IPS-18a (cell line): ENCODE measurements around the gene SYNJ2BP.
"Not testable (repeated sequence)": the region's sequence is repeated elsewhere in the genome, so short reads cannot be mapped to it uniquely, and the experiment has no call there.

Source experiments
- H3K27ac ChIP-seq: one replicate; pipeline ENCODE4 v1.5.1; 2013; ENCODE audit warnings: low read length
- H3K27me3 ChIP-seq: one replicate; pipeline ENCODE4 v1.6.1; 2013; ENCODE audit warnings: mild to moderate bottlenecking, low read length; ENCODE audit not compliant: control insufficient read depth, insufficient read depth
- H3K36me3 ChIP-seq: one replicate; pipeline ENCODE4 v1.6.1; 2013; ENCODE audit warnings: low read depth, low read length; ENCODE audit not compliant: control insufficient read depth
- H3K4me1 ChIP-seq: one replicate; pipeline ENCODE4 v1.6.1; 2013; ENCODE audit warnings: low read depth, low read length; ENCODE audit not compliant: control insufficient read depth
- H3K4me3 ChIP-seq: one replicate; pipeline ENCODE4 v1.5.1; 2013; ENCODE audit warnings: low read length
- H3K9ac ChIP-seq: one replicate; pipeline ENCODE4 v1.6.1; 2013; ENCODE audit warnings: mild to moderate bottlenecking, low read length, moderate library complexity
- H3K9me3 ChIP-seq: one replicate; pipeline ENCODE4 v1.6.1; 2013; ENCODE audit warnings: low read depth, low read length; ENCODE audit not compliant: control insufficient read depth

SYNJ2BP gene

GRCh38 chr14:70416725-70417349, at the start of gene SYNJ2BP:
SYNJ2BP (minus strand) TSS chr14:70417090; CDS start chr14:70416963, 127 bp downstream.
- Histone ChIP-seq H3K27ac (peak within 1 kb of the TSS; percentile 19), H3K36me3 (peaks cover 3% of the 10 kb centered on the region), H3K27me3 (no peaks in the 10 kb centered on the region), H3K9me3 (no peaks in the 10 kb centered on the region), H3K9ac (peak within 1 kb of the TSS; percentile 74), H3K4me3 (peak within 1 kb of the TSS; percentile 88), H3K4me1 (peaks cover 10% of the 10 kb centered on the region)

GRCh38 chr14:70454731-70455130, 37.8 kb upstream of the SYNJ2BP start:
- Histone ChIP-seq H3K9ac (no peak overlapping the region), H3K27ac (no peak overlapping the region), H3K27me3 (no peaks in the 10 kb centered on the region), H3K36me3 (no peaks in the 10 kb centered on the region), H3K4me3 (no peak overlapping the region), H3K4me1 (no peaks in the 10 kb centered on the region), H3K9me3 (no peaks in the 10 kb centered on the region)

GRCh38 chr14:70451874-70452273, 35.0 kb upstream of the SYNJ2BP start, which contains the start of gene ADAM21:
ADAM21 (plus strand) TSS chr14:70452174; CDS start chr14:70457500, 5,326 bp downstream.
- Histone ChIP-seq H3K36me3 (no peaks in the 10 kb centered on the region), H3K27me3 (no peaks in the 10 kb centered on the region), H3K27ac (no peak within 1 kb of the TSS), H3K9ac (no peak within 1 kb of the TSS), H3K4me3 (no peak within 1 kb of the TSS), H3K4me1 (no peaks in the 10 kb centered on the region), H3K9me3 (no peaks in the 10 kb centered on the region)

- peaks cover 24% of the 10 kb centered on the region for H3K9me3 ChIP-seq
- no peak overlapping the region for H3K4me3 ChIP-seq
- H3K27ac ChIP-seq: no peak overlapping the region
- no peaks in the 10 kb centered on the region for H3K36me3 ChIP-seq
- no peak overlapping the region for H3K9ac ChIP-seq
- H3K27me3 ChIP-seq: no peaks in the 10 kb centered on the region
- H3K4me1 ChIP-seq: no peaks in the 10 kb centered on the region
Measured at GRCh38 chr14:70448633-70449340, 31.9 kb upstream of the SYNJ2BP start.

- no peaks in the 10 kb centered on the region for H3K4me1 ChIP-seq
- no peak overlapping the region for H3K9ac ChIP-seq
- no peak overlapping the region for H3K4me3 ChIP-seq
- peaks cover 43% of the 10 kb centered on the region for H3K9me3 ChIP-seq
- H3K36me3 ChIP-seq: no peaks in the 10 kb centered on the region
- no peaks in the 10 kb centered on the region for H3K27me3 ChIP-seq
- H3K27ac ChIP-seq: no peak overlapping the region
Measured at GRCh38 chr14:70442750-70443149, 25.9 kb upstream of the SYNJ2BP start.

GRCh38 chr14:70441641-70442040, 24.8 kb upstream of the SYNJ2BP start:
- no peak overlapping the region for H3K9ac ChIP-seq
- no peaks in the 10 kb centered on the region for H3K4me1 ChIP-seq
- H3K4me3 ChIP-seq: no peak overlapping the region
- no peaks in the 10 kb centered on the region for H3K36me3 ChIP-seq
- H3K27ac ChIP-seq: no peak overlapping the region
- H3K27me3 ChIP-seq: no peaks in the 10 kb centered on the region
- peaks cover 54% of the 10 kb centered on the region for H3K9me3 ChIP-seq

GRCh38 chr14:70436867-70437266, 20.0 kb upstream of the SYNJ2BP start:
- Histone ChIP-seq H3K4me1 (no peaks in the 10 kb centered on the region), H3K27ac (no peak overlapping the region), H3K36me3 (no peaks in the 10 kb centered on the region), H3K9me3 (peaks cover 19% of the 10 kb centered on the region), H3K27me3 (no peaks in the 10 kb centered on the region), H3K9ac (no peak overlapping the region), H3K4me3 (no peak overlapping the region)

- H3K4me1 ChIP-seq, H3K4me3 ChIP-seq, H3K27me3 ChIP-seq, H3K27ac ChIP-seq, H3K36me3 ChIP-seq, H3K9ac ChIP-seq: not testable (repeated sequence)
- H3K9me3 ChIP-seq: peaks cover 13% of the 10 kb centered on the region
Measured at GRCh38 chr14:70426555-70426954, 9.7 kb upstream of the SYNJ2BP start.

- no peaks in the 10 kb centered on the region for H3K27me3 ChIP-seq
- no peak overlapping the region for H3K4me3 ChIP-seq
- H3K4me1 ChIP-seq: no peaks in the 10 kb centered on the region
- H3K36me3 ChIP-seq: no peaks in the 10 kb centered on the region
- H3K9me3 ChIP-seq: peaks cover 13% of the 10 kb centered on the region
- H3K27ac ChIP-seq: no peak overlapping the region
- no peak overlapping the region for H3K9ac ChIP-seq
Measured at GRCh38 chr14:70425354-70425753, 8.5 kb upstream of the SYNJ2BP start.

GRCh38 chr14:70422538-70422937, 5.6 kb upstream of the SYNJ2BP start:
- H3K36me3 ChIP-seq: no peaks in the 10 kb centered on the region
- no peak overlapping the region for H3K4me3 ChIP-seq
- H3K4me1 ChIP-seq: peaks cover 4% of the 10 kb centered on the region
- H3K9ac ChIP-seq: no peak overlapping the region
- no peaks in the 10 kb centered on the region for H3K27me3 ChIP-seq
- peaks cover 10% of the 10 kb centered on the region for H3K9me3 ChIP-seq
- no peak overlapping the region for H3K27ac ChIP-seq

- not testable (repeated sequence) for H3K27me3 ChIP-seq, H3K9me3 ChIP-seq, H3K4me3 ChIP-seq, H3K4me1 ChIP-seq, H3K9ac ChIP-seq, H3K36me3 ChIP-seq
- H3K27ac ChIP-seq: peak overlapping the region; percentile 28
Measured at GRCh38 chr14:70419270-70419931, 2.5 kb upstream of the SYNJ2BP start.
